WTC11 (cell line): ENCODE results near the gene LRRC49.

Experiments used
- CREM ChIP-seq: sonication (generic); formaldehyde crosslinking; IDR thresholded peaks from 2 replicates; pipeline ENCODE4 v1.8.1; 2022; ENCODE audit warnings: mild to moderate bottlenecking, missing genetic modification reagents, moderate library complexity
- CTCF ChIP-seq: fragments of 200-600 bp; IDR thresholded peaks from 2 replicates; pipeline ENCODE4 v1.8.0; 2022; ENCODE audit warnings: antibody characterized with exemption
- ETV6 ChIP-seq: sonication (generic); formaldehyde crosslinking; IDR thresholded peaks from 2 replicates; pipeline ENCODE4 v1.8.1; 2022; ENCODE audit warnings: mild to moderate bottlenecking, missing genetic modification reagents
- FOXJ3 ChIP-seq: sonication (generic); formaldehyde crosslinking; IDR thresholded peaks from 2 replicates; pipeline ENCODE4 v1.9.0; 2021; ENCODE audit warnings: missing genetic modification reagents, mild to moderate bottlenecking, borderline replicate concordance
- FOXP1 ChIP-seq: sonication (generic); formaldehyde crosslinking; IDR thresholded peaks from 2 replicates; pipeline ENCODE4 v1.8.0; 2022; ENCODE audit warnings: missing genetic modification reagents, mild to moderate bottlenecking, moderate library complexity, borderline replicate concordance
- IRF1 ChIP-seq: sonication (generic); formaldehyde crosslinking; IDR thresholded peaks from 2 replicates; pipeline ENCODE4 v1.8.0; 2023; ENCODE audit warnings: missing genetic modification reagents
- JUN ChIP-seq: sonication (generic); formaldehyde crosslinking; IDR thresholded peaks from 2 replicates; pipeline ENCODE4 v1.8.0; 2023; ENCODE audit warnings: mild to moderate bottlenecking, missing genetic modification reagents
- MAX ChIP-seq: sonication (generic); formaldehyde crosslinking; IDR thresholded peaks from 2 replicates; pipeline ENCODE4 v1.8.0; 2022; ENCODE audit warnings: mild to moderate bottlenecking, missing genetic modification reagents
- NFYB ChIP-seq: sonication (generic); formaldehyde crosslinking; conservative IDR thresholded peaks from 2 replicates; pipeline ENCODE4 v1.8.0; 2022; ENCODE audit warnings: low read depth, missing genetic modification reagents
- NR3C1 ChIP-seq: sonication (generic); formaldehyde crosslinking; conservative IDR thresholded peaks from 2 replicates; pipeline ENCODE4 v1.8.1; 2023; ENCODE audit warnings: low read depth, mild to moderate bottlenecking, missing genetic modification reagents
- USF2 ChIP-seq: sonication (generic); formaldehyde crosslinking; IDR thresholded peaks from 2 replicates; pipeline ENCODE4 v1.8.1; 2023; ENCODE audit warnings: mild to moderate bottlenecking, missing genetic modification reagents, moderate library complexity
- ZNF232 ChIP-seq: sonication (generic); formaldehyde crosslinking; IDR thresholded peaks from 2 replicates; pipeline ENCODE4 v1.8.0; 2022; ENCODE audit warnings: mild to moderate bottlenecking, missing genetic modification reagents
- ZNF671 ChIP-seq: fragments of 250-450 bp; sonication (Bioruptor Pico); IDR thresholded peaks from 2 replicates; pipeline ENCODE4 v1.8.0; 2021; ENCODE audit warnings: mild to moderate bottlenecking
- ZSCAN18 ChIP-seq: fragments of 250-450 bp; sonication (Bioruptor Pico); IDR thresholded peaks from 2 replicates; pipeline ENCODE4 v2.1.2; 2022; ENCODE audit warnings: mild to moderate bottlenecking, moderate library complexity

GRCh38 chr15:71015342-71015741, 122.7 kb downstream of the LRRC49 start:
- no peak for TF ChIP-seq CTCF
- TF ChIP-seq CREM = no peak
- no peak for TF ChIP-seq JUN (CRISPR knock-in tag)
- no peak for TF ChIP-seq NR3C1 (CRISPR knock-in tag)
- TF ChIP-seq ZNF232 (CRISPR knock-in tag) = no peak
- no peak for TF ChIP-seq ETV6 (CRISPR knock-in tag)
- TF ChIP-seq FOXP1 (CRISPR knock-in tag) = no peak
- no peak for TF ChIP-seq MAX
- no peak for TF ChIP-seq ZSCAN18 (CRISPR knock-in tag)
- TF ChIP-seq IRF1 (CRISPR knock-in tag) = no peak
- no peak for TF ChIP-seq ZNF671 (CRISPR knock-in tag)
- TF ChIP-seq FOXJ3 (CRISPR knock-in tag) = no peak
- TF ChIP-seq NFYB (CRISPR knock-in tag) = no peak
- no peak for TF ChIP-seq USF2 (CRISPR knock-in tag)
